ENCODE results near the gene NDUFS6.

DNA sequence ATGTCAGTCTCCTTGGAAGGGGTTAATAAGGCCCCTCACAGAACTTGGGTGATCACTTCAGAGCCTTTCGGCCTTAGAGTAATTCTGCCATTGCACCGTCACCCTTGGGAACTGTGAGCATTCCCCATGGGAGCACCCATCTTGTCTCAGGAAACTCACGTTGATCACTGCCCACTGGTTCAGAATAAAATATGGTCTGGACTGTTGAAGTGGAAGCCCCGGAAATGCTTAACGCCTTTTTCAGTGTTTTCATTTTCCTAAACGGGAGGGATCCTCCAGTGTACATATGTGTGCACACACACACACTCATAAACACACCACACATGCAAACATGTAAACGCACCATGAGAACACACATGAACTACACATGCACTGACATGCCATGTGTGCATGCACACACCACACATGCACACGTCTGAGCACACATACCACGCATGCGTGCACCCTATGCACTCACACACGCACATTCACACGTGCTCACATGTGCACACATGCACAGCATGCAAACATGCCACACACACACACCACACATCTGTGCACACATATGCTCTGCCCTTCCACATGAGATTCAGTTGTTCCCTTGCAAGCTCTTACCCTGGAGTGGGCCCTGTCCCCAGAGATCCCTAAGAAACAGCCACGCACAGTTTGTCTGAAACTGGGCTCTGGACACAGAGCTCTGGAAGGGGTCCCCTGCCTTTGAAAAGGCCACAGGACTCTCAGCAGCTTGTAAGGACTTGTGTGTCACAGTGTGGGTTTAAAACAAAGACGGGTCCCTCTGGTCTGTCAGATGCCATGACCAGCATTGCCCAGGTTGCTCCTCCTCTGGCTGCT is 18.6 kb upstream of the NDUFS6 start:
- no peak for TF ChIP-seq EP300 (IDR thresholded peaks at IDR 0.05; ENCODE audit: borderline replicate concordance)
- TF ChIP-seq RAD21 (IDR thresholded peaks at IDR 0.05; ENCODE audit: low read depth), result no peak
- TF ChIP-seq REST (IDR thresholded peaks at IDR 0.05; ENCODE audit: low read depth), result no peak

All from Ishikawa (cell line).